Heart right ventricle (tissue), 16 donors: ENCODE data around the gene NPEPL1. TPM values are rescaled to one million over a fixed set of nuclear protein-coding genes. Genes with fewer than 3 reads are reported as not detected.

ENCODE experiments used
- ATAC-seq, 8 donors: fragments of 200-7000 bp; cut with Tn5 transposase; one replicate each; pipeline ENCODE4 v1.9.1; 2020; ENCODE audit warnings: mild to moderate bottlenecking in 8 of 8, moderate library complexity in 8 of 8, moderate number of reproducible peaks in 1 of 8
- DNase-seq, 2 donors: peaks; one replicate each; pipeline ENCODE4 v3.0.0-alpha.2; 2020
- H3K27ac ChIP-seq, 10 donors: fragments of 200-600 bp; sonication (generic) in 2 of 10; one replicate each; pipeline versions ENCODE4 v1.5.0 to v1.8.0; 2020 to 2022; ENCODE audit warnings: mild to moderate bottlenecking in 3 of 10
- H3K27me3 ChIP-seq, 7 donors: fragments of 200-600 bp; one replicate each; pipeline ENCODE4 v1.8.0; 2021 to 2022; ENCODE audit warnings: mild to moderate bottlenecking in 2 of 7
- H3K36me3 ChIP-seq, 9 donors: fragments of 200-600 bp; sonication (generic) in 1 of 9; one replicate each; pipeline versions ENCODE4 v1.5.0 to v1.8.0; 2020 to 2022; ENCODE audit warnings: mild to moderate bottlenecking in 2 of 9
- H3K4me1 ChIP-seq, 9 donors: fragments of 200-600 bp; sonication (generic) in 1 of 9; one replicate each; pipeline versions ENCODE4 v1.5.0 to v1.8.0; 2020 to 2022; ENCODE audit warnings: mild to moderate bottlenecking in 4 of 9
- H3K4me3 ChIP-seq, 10 donors: fragments of 200-600 bp; sonication (generic) in 2 of 10; one replicate each; pipeline versions ENCODE4 v1.5.0 to v1.8.0; 2020 to 2022; ENCODE audit warnings: mild to moderate bottlenecking in 7 of 10, moderate library complexity in 2 of 10
- H3K9me3 ChIP-seq, 11 donors: fragments of 200-600 bp in 10 of 11; sonication (generic) in 2 of 11; one replicate each; pipeline versions ENCODE4 v1.5.0 to v1.8.0; 2013 to 2022; ENCODE audit warnings: mild to moderate bottlenecking in 2 of 11, control low read depth in 1 of 11, moderate library complexity in 1 of 11
- WGBS, 2 donors: extraction: QIAGEN DNeasy Blood & Tissue Kit; methylation state at CpG; one replicate each; pipeline ENCODE4 v1.1.7; 2013; ENCODE audit warnings: inconsistent platforms in 1 of 2; 5-methylcytosine and 5-hydroxymethylcytosine counted together
- intact Hi-C, 10 donors: fragments of 100-400 bp; cut with DNase I; formaldehyde crosslinking; loops; one replicate each; pipeline versions ENCODE4 v1.11.1 to v1.14.2; 2022
- polyA plus RNA-seq, 2 donors: library from polyadenylated mRNA; stranded (reverse); fragments of 200-250 nt; gene quantifications; one replicate each; pipeline ENCODE4 v1.2.3, GENCODE V29; 2013
- total RNA-seq, 10 donors: library from RNA; stranded (reverse); fragmentation: NEBNext Ultra II Directional in 3 of 10; extraction: Animal tissue kit (Norgen Biotek cat#: 25700) in 3 of 10; gene quantifications; one replicate each; pipeline versions ENCODE4 v1.2.1 to v1.2.4, GENCODE V29; 2021 to 2023
- TF ChIP-seq, protein P1 (sequence below), 9 donors: fragments of 200-600 bp; sonication (generic) in 2 of 9; IDR thresholded peaks; one replicate each; pipeline versions ENCODE4 v1.5.0 to v1.8.0; 2021 to 2022; ENCODE audit warnings: antibody characterized with exemption in 9 of 9, mild to moderate bottlenecking in 5 of 9, moderate library complexity in 1 of 9
- donor health status: Arrhythmogenic right ventricular cardiomyopathy.
- donor health status: ischemic (EF 13 %, LVEDD 7.1; RV severe dilation, severe dysfunction).
- donor health status: healthy with polysubstance abuse.
- donor health status: DM: no; HTN: yes; CAD: no.
- donor health status: DM: no; HTN: no; CAD: no.
- donor health status: ischemic (EF 25% LVEDD 6.9; RV normal size, moderate dysfunction).
- donor health status: ischemic (EF 25% LVEDD 5.7; RV mildly dilated, moderate dysfunction).
- donor health status: healthy.
- donor health status: DM: yes; HTN: yes; CAD: no.
- donor health status: Ischemic cardiomyopathy.
- donor health status: ischemic (EF 35%, LVEDD 5.7; RV mildly dilated, moderate dysfunction).
- donor health status: nonischemic (EF 11% LVEDD 7.7; RV severe dilation, severe dysfunction).
- donor health status: DM: yes; HTN: yes; CAD: no.
- donor health status: PGD.
- donor health status: ischemic (EF 29% LVEDD 5.4; RV normal size, mild dysfunction).
- donor health status: nonischemic (EF 23%, LVEDD 6.1; RV moderate dilation, normal function).

Gene NPEPL1
- total and polyA plus RNA-seq, 12 donors, result 16.7 to 46.7 (median 29.9) TPM

DNA sequence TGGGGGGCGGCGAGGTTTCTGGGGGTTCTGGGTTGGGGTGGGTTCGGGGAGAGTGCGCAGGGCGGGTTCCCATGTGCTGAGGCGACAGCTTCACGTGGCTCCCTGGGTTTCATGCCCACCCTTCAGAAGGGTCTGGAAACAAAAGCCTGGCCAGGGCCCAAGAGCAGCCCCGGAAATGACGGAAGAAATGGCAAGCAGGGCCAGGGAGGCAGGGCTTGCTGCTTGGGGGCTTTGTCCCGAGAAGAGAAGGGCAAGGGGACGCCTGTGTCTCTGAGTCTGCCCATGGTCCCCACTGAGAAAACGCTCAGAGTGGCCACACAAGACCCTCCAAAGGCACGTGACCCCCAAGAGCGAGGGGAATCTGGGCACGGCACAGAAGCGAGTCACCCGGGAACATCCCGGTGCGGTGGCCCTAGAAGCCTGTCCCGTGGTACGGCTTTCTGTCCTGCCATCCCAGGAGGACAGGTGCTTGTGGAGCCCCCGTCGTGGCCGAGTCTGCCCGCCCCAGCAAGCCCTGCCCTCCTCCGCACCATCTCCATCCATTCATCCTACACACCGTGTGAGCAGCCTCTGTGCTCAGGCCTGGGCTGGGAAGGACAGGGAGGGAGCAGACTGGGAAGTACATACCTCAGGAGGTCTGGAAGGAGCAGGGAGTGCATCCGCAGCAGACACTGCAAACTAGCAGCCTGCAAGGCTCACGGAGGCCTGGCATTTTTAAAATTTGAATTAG, 9.0 kb downstream of the NPEPL1 start:
- Histone ChIP-seq H3K27me3 (no peaks in the 10 kb centered on the region), H3K4me1 (peaks cover 0 to 5% (median 0%) of the 10 kb centered on the region in 9 donors), H3K27ac (no peak overlapping the region), H3K9me3 (no peaks in the 10 kb centered on the region), H3K4me3 (no peak overlapping the region), H3K36me3 (peaks cover 0 to 98% (median 42%) of the 10 kb centered on the region in 9 donors)
- DNase-seq (no peak), ATAC-seq (no peak)
- TF ChIP-seq, protein P1, sequence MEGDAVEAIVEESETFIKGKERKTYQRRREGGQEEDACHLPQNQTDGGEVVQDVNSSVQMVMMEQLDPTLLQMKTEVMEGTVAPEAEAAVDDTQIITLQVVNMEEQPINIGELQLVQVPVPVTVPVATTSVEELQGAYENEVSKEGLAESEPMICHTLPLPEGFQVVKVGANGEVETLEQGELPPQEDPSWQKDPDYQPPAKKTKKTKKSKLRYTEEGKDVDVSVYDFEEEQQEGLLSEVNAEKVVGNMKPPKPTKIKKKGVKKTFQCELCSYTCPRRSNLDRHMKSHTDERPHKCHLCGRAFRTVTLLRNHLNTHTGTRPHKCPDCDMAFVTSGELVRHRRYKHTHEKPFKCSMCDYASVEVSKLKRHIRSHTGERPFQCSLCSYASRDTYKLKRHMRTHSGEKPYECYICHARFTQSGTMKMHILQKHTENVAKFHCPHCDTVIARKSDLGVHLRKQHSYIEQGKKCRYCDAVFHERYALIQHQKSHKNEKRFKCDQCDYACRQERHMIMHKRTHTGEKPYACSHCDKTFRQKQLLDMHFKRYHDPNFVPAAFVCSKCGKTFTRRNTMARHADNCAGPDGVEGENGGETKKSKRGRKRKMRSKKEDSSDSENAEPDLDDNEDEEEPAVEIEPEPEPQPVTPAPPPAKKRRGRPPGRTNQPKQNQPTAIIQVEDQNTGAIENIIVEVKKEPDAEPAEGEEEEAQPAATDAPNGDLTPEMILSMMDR (IDR thresholded peaks at IDR 0.05), result no peak
- 93 to 94% methylated on average over 29 of the region's 29 CpGs for WGBS, 2 donors
- intact Hi-C loops, result no loop called here

DNA sequence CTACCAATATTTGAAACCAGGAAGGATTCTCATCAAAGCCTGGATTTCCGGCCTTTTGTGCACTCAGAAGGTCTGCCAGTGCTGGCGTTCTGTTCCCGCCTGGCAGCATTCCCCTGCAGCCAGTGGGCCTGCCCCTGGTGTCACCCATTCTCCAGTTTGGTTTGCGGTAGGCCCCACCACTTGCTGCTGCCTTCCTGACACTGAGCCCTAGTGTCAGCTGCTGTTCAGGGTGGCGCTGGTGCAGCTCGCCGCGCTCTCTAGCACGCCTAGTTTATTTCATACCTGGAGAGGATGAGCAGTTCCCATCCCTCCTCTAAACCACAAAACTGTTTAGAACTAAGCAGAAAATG, 9.5 kb downstream of the NPEPL1 start:
- TF ChIP-seq, protein P1 (IDR thresholded peaks at IDR 0.05), result no peak
- peaks cover 0 to 5% (median 0%) of the 10 kb centered on the region in 9 donors for H3K4me1 ChIP-seq
- intact Hi-C loops, result no loop called here
- H3K27me3 ChIP-seq, result no peaks in the 10 kb centered on the region
- no peak overlapping the region for H3K4me3 ChIP-seq
- DNase-seq, result no peak
- no peak for ATAC-seq
- 90 to 97% methylated on average over 9 of the region's 9 CpGs for WGBS, 2 donors
- H3K27ac ChIP-seq, result no peak overlapping the region
- H3K36me3 ChIP-seq, result peaks cover 0 to 98% (median 36%) of the 10 kb centered on the region in 9 donors
- no peaks in the 10 kb centered on the region for H3K9me3 ChIP-seq

DNA sequence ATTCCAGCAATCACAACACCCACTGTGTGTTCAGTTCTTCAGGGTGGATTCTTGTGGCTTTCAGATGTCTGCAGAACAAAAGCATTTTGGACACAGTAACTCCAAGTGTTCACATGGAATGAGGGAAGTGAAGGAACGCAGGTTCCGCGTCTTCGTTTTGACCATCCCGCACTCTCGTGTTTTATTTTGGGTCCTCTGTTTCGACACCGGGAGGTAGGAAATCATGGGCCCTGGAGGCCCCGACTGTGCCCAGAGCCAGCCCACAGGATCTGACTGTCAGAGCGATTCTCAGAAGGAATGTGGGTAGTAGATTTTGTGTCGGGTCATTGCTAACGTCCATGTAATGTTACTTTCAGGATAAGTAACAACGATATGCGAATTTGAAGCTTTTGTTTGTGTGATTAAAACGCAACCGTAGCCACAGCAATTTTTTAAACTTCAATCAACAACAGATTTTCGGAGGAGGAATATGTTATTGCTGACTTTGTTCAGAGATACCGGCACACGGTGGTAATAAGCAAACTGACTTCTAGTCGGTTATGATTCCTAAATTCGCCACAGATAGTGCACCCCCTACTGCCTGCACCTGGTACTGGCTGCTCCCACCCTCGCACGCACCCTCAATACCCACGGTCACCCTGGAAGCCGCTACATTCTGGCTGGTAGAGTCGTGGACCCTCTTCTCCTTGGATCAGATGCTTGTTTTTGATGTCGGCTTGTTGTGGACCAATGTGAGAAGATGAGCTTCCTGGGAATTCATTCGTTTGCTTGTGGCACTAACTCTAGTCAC, 10.5 kb downstream of the NPEPL1 start:
- Histone ChIP-seq H3K9me3 (no peaks in the 10 kb centered on the region), H3K27ac (no peak overlapping the region), H3K4me1 (peaks cover 0 to 5% (median 0%) of the 10 kb centered on the region in 9 donors), H3K27me3 (no peaks in the 10 kb centered on the region), H3K36me3 (peaks cover 0 to 96% (median 35%) of the 10 kb centered on the region in 9 donors), H3K4me3 (no peak overlapping the region)
- 91 to 96% methylated on average over 28 of the region's 28 CpGs for WGBS, 2 donors
- TF ChIP-seq, protein P1 (IDR thresholded peaks at IDR 0.05), result peak in 2 of 9 donors; percentile 14 to 29
- intact Hi-C loops, result no loop called here
- DNase-seq (no peak), ATAC-seq (no peak)

DNA sequence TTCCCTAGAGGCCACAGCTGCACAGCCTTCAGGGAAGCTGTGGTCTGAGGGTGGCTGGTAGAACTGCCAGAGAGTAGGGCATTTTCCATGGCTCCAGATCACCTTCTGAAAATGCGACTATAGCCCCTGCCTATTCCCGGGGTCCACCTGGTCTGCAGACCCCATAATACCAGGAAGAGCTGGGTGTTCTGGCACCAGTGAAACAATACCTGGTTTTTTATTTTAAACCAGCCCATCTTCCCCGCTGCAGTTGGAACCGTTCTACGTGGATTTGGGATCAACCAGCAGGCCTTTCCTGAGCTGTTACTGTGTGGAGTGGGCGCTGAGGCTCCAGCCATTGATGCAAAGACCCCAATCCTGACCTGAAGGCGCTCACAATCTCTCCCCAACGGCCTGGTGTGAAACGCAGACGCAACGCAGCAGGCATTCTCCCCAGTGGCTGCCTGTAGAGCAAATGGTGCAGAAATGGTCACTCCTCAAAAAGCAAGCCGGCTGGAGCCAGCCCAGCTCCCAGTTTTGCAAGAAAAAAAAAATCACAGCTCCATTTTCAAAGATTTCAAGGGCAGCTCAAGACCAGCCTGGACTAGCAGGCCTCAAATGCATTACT, 11.3 kb downstream of the NPEPL1 start:
- Histone ChIP-seq H3K27me3 (no peaks in the 10 kb centered on the region), H3K4me1 (peaks cover 0 to 5% (median 0%) of the 10 kb centered on the region in 9 donors), H3K4me3 (no peak overlapping the region), H3K27ac (no peak overlapping the region), H3K36me3 (peaks cover 0 to 96% (median 33%) of the 10 kb centered on the region in 9 donors), H3K9me3 (no peaks in the 10 kb centered on the region)
- WGBS, 2 donors, result 90 to 96% methylated on average over 12 of the region's 12 CpGs
- intact Hi-C loops, result no loop called here
- ATAC-seq (no peak), DNase-seq (no peak)
- TF ChIP-seq, protein P1 (IDR thresholded peaks at IDR 0.05), result no peak
